ENCODE measurements around the gene TUBGCP5. TPM values are rescaled to one million over a fixed set of nuclear protein-coding genes. Genes with fewer than 3 reads are reported as not detected.
"Not testable (repeated sequence)": the region's sequence is repeated elsewhere in the genome, so short reads cannot be mapped to it uniquely, and the experiment has no call there.

TUBGCP5 gene
- total RNA-seq = 14.8 and 23.6 TPM in 2 replicates

- peak; percentile 30 for TF ChIP-seq CTCF (conservative IDR thresholded peaks at IDR 0.05; ENCODE audit: low read depth, low read length)
- H3K4me3 ChIP-seq (ENCODE audit: low read depth, low read length) = peak within 1 kb of the TSS; percentile 84
- DNase-seq (ENCODE audit: low read depth) = peak; percentile 69
Observed at GRCh38 chr15:23039143-23039916, at the start of gene TUBGCP5. Gene TUBGCP5, minus strand, starts transcription at chr15:23039569. Its CDS starts 26 bp downstream, at chr15:23039543.

GRCh38 chr15:23083115-23083514 lies 43.7 kb upstream of the TUBGCP5 start:
- H3K4me3 ChIP-seq (ENCODE audit: low read depth, low read length) = no peak overlapping the region
- no peak for TF ChIP-seq CTCF (conservative IDR thresholded peaks at IDR 0.05; ENCODE audit: low read depth, low read length)
- no peak for DNase-seq (ENCODE audit: low read depth)

GRCh38 chr15:23081996-23082737 lies 42.8 kb upstream of the TUBGCP5 start:
- not testable (repeated sequence) for H3K4me3 ChIP-seq (ENCODE audit: low read depth, low read length); DNase-seq (ENCODE audit: low read depth)

- no peak for DNase-seq (ENCODE audit: low read depth)
- no peak overlapping the region for H3K4me3 ChIP-seq (ENCODE audit: low read depth, low read length)
- no peak for TF ChIP-seq CTCF (conservative IDR thresholded peaks at IDR 0.05; ENCODE audit: low read depth, low read length)
Observed at GRCh38 chr15:23081271-23081670, 41.9 kb upstream of the TUBGCP5 start.

GRCh38 chr15:23079766-23080165 lies 40.4 kb upstream of the TUBGCP5 start:
- DNase-seq (ENCODE audit: low read depth) = no peak
- TF ChIP-seq CTCF (conservative IDR thresholded peaks at IDR 0.05; ENCODE audit: low read depth, low read length) = no peak
- H3K4me3 ChIP-seq (ENCODE audit: low read depth, low read length) = no peak overlapping the region

GRCh38 chr15:23075927-23076326 lies 36.6 kb upstream of the TUBGCP5 start:
- no peak for DNase-seq (ENCODE audit: low read depth)
- no peak overlapping the region for H3K4me3 ChIP-seq (ENCODE audit: low read depth, low read length)
- TF ChIP-seq CTCF (conservative IDR thresholded peaks at IDR 0.05; ENCODE audit: low read depth, low read length) = no peak

GRCh38 chr15:23074684-23075083 lies 35.3 kb upstream of the TUBGCP5 start:
- DNase-seq (ENCODE audit: low read depth) = no peak
- no peak overlapping the region for H3K4me3 ChIP-seq (ENCODE audit: low read depth, low read length)
- TF ChIP-seq CTCF (conservative IDR thresholded peaks at IDR 0.05; ENCODE audit: low read depth, low read length) = no peak

Measured in epithelial cell of proximal tubule (primary cell).